ENCODE results near the gene MEGF9.
A peak's percentile ranks its signal among the peaks of the same experiment; 100 is the strongest.

MEGF9 gene

GRCh38 chr9:120736881-120737280 is 22.6 kb upstream of the MEGF9 start:
- no peaks in the 10 kb centered on the region for H3K36me3 ChIP-seq (ENCODE audit: control insufficient read depth, low read length)
- no peaks in the 10 kb centered on the region for H4K20me1 ChIP-seq (ENCODE audit: control insufficient read depth, insufficient read depth, low read depth, low read length)
- no peaks in the 10 kb centered on the region for H3K27me3 ChIP-seq (ENCODE audit: control insufficient read depth, low read length)
- H3F3A ChIP-seq (ENCODE audit: control insufficient read depth, insufficient read depth), result peaks cover 8% of the 10 kb centered on the region
- TF ChIP-seq CTCF (IDR thresholded peaks at IDR 0.05; ENCODE audit: low read depth, low read length, poor library complexity, severe bottlenecking) (no peak), EZH2phosphoT487 (IDR thresholded peaks at IDR 0.05; ENCODE audit: borderline replicate concordance, low read length) (no peak)
- H3K9me3 ChIP-seq (ENCODE audit: control insufficient read depth, insufficient read depth, low read length), result no peaks in the 10 kb centered on the region
- no peaks in the 10 kb centered on the region for H3K9me2 ChIP-seq (replicated peaks; ENCODE audit: control insufficient read depth, low read length)
- no peaks in the 10 kb centered on the region for H3K79me2 ChIP-seq (ENCODE audit: control insufficient read depth, low read length)
- peaks cover 24% of the 10 kb centered on the region for H3K4me1 ChIP-seq (ENCODE audit: control insufficient read depth, low read length)
- no peak overlapping the region for H3K4me2 ChIP-seq (ENCODE audit: low read length)
- H3K4me3 ChIP-seq (ENCODE audit: low read length), result no peak overlapping the region
- H3K27ac ChIP-seq (ENCODE audit: low read depth, low read length), result no peak overlapping the region

DNA sequence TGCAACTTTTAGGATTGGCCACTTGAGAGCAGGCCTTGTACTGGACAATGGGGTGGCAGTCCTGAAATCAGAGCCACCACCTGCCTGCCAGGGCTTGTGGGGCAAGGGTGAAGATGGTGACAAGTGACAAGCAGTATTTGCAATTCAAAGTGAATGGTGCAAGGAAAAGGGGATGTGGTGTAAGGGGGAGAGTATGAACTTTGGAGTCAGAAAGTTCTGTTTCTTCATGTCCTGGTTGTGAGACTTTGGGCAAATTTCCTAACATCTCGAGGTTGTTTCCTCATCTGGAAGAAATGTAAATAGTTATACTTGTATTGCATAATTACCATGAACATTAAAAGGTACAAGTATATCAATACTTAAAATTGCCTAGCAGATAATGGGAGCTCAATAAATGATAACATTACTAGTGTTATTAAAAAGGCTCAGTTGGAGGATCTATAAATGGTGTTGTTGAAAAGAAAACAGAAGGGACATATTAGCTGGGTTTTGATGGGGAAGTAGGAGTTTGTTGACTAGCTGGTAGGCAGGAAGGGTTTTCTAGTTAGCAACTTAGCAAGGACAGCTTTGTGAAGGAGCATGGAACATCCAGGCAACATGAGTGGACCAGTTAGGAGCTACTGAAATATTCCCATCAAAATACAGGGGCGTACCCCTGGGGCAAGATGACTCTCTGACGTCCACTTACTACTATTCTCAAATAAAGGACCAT is 21.3 kb upstream of the MEGF9 start:
- Histone ChIP-seq H3K9me3 (ENCODE audit: control insufficient read depth, insufficient read depth, low read length) (no peaks in the 10 kb centered on the region), H3K27me3 (ENCODE audit: control insufficient read depth, low read length) (no peaks in the 10 kb centered on the region), H3K36me3 (ENCODE audit: control insufficient read depth, low read length) (no peaks in the 10 kb centered on the region), H3K9me2 (replicated peaks; ENCODE audit: control insufficient read depth, low read length) (no peaks in the 10 kb centered on the region), H3K4me3 (ENCODE audit: low read length) (peak overlapping the region; percentile 41), H3F3A (ENCODE audit: control insufficient read depth, insufficient read depth) (peaks cover 2% of the 10 kb centered on the region), H3K79me2 (ENCODE audit: control insufficient read depth, low read length) (no peaks in the 10 kb centered on the region), H3K4me2 (ENCODE audit: low read length) (peak overlapping the region; percentile 60), H3K4me1 (ENCODE audit: control insufficient read depth, low read length) (peaks cover 37% of the 10 kb centered on the region), H4K20me1 (ENCODE audit: control insufficient read depth, insufficient read depth, low read depth, low read length) (no peaks in the 10 kb centered on the region), H3K27ac (ENCODE audit: low read depth, low read length) (peak overlapping the region; percentile 67)
- TF ChIP-seq CTCF (IDR thresholded peaks at IDR 0.05; ENCODE audit: low read depth, low read length, poor library complexity, severe bottlenecking), result no peak

GRCh38 chr9:120734607-120735410 is 20.5 kb upstream of the MEGF9 start:
- no peaks in the 10 kb centered on the region for H4K20me1 ChIP-seq (ENCODE audit: control insufficient read depth, insufficient read depth, low read depth, low read length)
- H3K27ac ChIP-seq (ENCODE audit: low read depth, low read length), result peak overlapping the region; percentile 67
- no peaks in the 10 kb centered on the region for H3K9me2 ChIP-seq (replicated peaks; ENCODE audit: control insufficient read depth, low read length)
- no peaks in the 10 kb centered on the region for H3K9me3 ChIP-seq (ENCODE audit: control insufficient read depth, insufficient read depth, low read length)
- H3K4me3 ChIP-seq (ENCODE audit: low read length), result peak overlapping the region; percentile 41
- H3K79me2 ChIP-seq (ENCODE audit: control insufficient read depth, low read length), result no peaks in the 10 kb centered on the region
- peaks cover 43% of the 10 kb centered on the region for H3K4me1 ChIP-seq (ENCODE audit: control insufficient read depth, low read length)
- H3K4me2 ChIP-seq (ENCODE audit: low read length), result peak overlapping the region; percentile 60
- H3K36me3 ChIP-seq (ENCODE audit: control insufficient read depth, low read length), result no peaks in the 10 kb centered on the region
- H3K27me3 ChIP-seq (ENCODE audit: control insufficient read depth, low read length), result no peaks in the 10 kb centered on the region
- TF ChIP-seq CTCF (IDR thresholded peaks at IDR 0.05; ENCODE audit: low read depth, low read length, poor library complexity, severe bottlenecking) (no peak), EZH2phosphoT487 (IDR thresholded peaks at IDR 0.05; ENCODE audit: borderline replicate concordance, low read length) (no peak)
- H3F3A ChIP-seq (ENCODE audit: control insufficient read depth, insufficient read depth), result peaks cover 2% of the 10 kb centered on the region

Measured in DOHH2 (cell line).